PFSK-1 (cell line): ENCODE results near the gene OSBPL10.

Source experiments
- FOXP2 ChIP-seq: optimal IDR thresholded peaks from 2 replicates; pipeline ENCODE3; 2011; ENCODE audit warnings: borderline replicate concordance, control low read depth, inconsistent platforms; ENCODE audit not compliant: insufficient read depth; ENCODE audit errors: extremely low read length, extremely low read depth
- POLR2AphosphoS5 ChIP-seq: IDR thresholded peaks from 2 replicates; pipeline ENCODE4 v1.6.1; 2012; ENCODE audit warnings: low read depth, mild to moderate bottlenecking, control low read depth, low read length, moderate library complexity
- REST ChIP-seq, 2 experiments: IDR thresholded peaks; 2 replicates each; pipeline versions ENCODE4 v1.6.1 to v1.8.0; 2011 to 2012; ENCODE audit warnings: low read depth in 2 of 2, low read length in 2 of 2, control low read depth in 1 of 2, inconsistent platforms in 1 of 2, mild to moderate bottlenecking in 1 of 2, moderate library complexity in 1 of 2; ENCODE audit not compliant: insufficient read depth in 1 of 2
- SIN3A ChIP-seq: IDR thresholded peaks from 2 replicates; pipeline ENCODE4 v1.6.1; 2012; ENCODE audit warnings: mild to moderate bottlenecking, low read length, moderate library complexity, borderline replicate concordance; ENCODE audit not compliant: insufficient read depth
- TAF1 ChIP-seq: IDR thresholded peaks from 2 replicates; pipeline ENCODE4 v1.6.1; 2012; ENCODE audit warnings: low read length, control low read depth, borderline replicate concordance; ENCODE audit not compliant: insufficient read depth

Gene OSBPL10

GRCh38 chr3:31948280-31948679 is 32.8 kb downstream of the OSBPL10 start:
- no peak for TF ChIP-seq SIN3A
- no peak for TF ChIP-seq TAF1
- no peak for TF ChIP-seq POLR2AphosphoS5
- TF ChIP-seq FOXP2: no peak
- no peak for TF ChIP-seq REST (IDR thresholded peaks at IDR 0.05; ENCODE audit: insufficient read depth in 1 of 2, low read depth in 2 of 2, low read length in 2 of 2)

- no peak for TF ChIP-seq REST (IDR thresholded peaks at IDR 0.05; ENCODE audit: insufficient read depth in 1 of 2, low read depth in 2 of 2, low read length in 2 of 2)
Observed at GRCh38 chr3:31947671-31948091, 33.4 kb downstream of the OSBPL10 start.

GRCh38 chr3:31947162-31947561 is 33.9 kb downstream of the OSBPL10 start:
- TF ChIP-seq FOXP2: no peak
- no peak for TF ChIP-seq POLR2AphosphoS5
- no peak for TF ChIP-seq SIN3A
- TF ChIP-seq REST (IDR thresholded peaks at IDR 0.05; ENCODE audit: insufficient read depth in 1 of 2, low read depth in 2 of 2, low read length in 2 of 2): no peak
- TF ChIP-seq TAF1: no peak

- TF ChIP-seq REST (IDR thresholded peaks at IDR 0.05; ENCODE audit: insufficient read depth in 1 of 2, low read depth in 2 of 2, low read length in 2 of 2): no peak
- TF ChIP-seq POLR2AphosphoS5: no peak
- TF ChIP-seq FOXP2: no peak
- no peak for TF ChIP-seq TAF1
- no peak for TF ChIP-seq SIN3A
Observed at GRCh38 chr3:31946484-31947081, 34.5 kb downstream of the OSBPL10 start.

- no peak for TF ChIP-seq TAF1
- no peak for TF ChIP-seq REST (IDR thresholded peaks at IDR 0.05; ENCODE audit: insufficient read depth in 1 of 2, low read depth in 2 of 2, low read length in 2 of 2)
- no peak for TF ChIP-seq SIN3A
- TF ChIP-seq FOXP2: no peak
- no peak for TF ChIP-seq POLR2AphosphoS5
Observed at GRCh38 chr3:31945738-31946052, 35.4 kb downstream of the OSBPL10 start.
